ENCODE measurements around the gene PKP2. TPM values are rescaled to one million over a fixed set of nuclear protein-coding genes. Genes with fewer than 3 reads are reported as not detected.

PKP2 gene
- total and polyA plus RNA-seq, 2 of the 8 experiments (the other 6 are each of a cell fraction or from before 2014, with no cell fraction given): 9.6 to 44.8 TPM

DNA sequence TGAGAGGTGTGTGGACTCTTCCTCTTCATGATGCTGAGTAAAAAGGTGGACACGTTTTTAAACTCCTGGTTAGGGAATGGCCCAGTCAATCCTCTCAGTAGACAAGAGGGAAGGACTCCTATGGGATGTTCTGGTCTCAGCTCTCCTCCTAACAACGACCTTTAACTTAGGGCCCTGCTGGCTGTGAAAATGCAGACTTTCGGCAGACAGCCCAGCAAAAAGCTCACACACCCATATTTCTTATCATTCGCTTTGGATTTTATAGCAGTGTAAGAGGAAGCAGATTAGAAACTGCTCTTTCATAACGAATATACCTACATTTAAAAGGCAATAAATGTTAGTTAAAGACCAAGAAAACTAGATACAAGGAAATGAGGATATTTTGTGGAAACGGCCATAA, 122.9 kb downstream of the PKP2 start (continued):
- TF ChIP-seq, protein P1, sequence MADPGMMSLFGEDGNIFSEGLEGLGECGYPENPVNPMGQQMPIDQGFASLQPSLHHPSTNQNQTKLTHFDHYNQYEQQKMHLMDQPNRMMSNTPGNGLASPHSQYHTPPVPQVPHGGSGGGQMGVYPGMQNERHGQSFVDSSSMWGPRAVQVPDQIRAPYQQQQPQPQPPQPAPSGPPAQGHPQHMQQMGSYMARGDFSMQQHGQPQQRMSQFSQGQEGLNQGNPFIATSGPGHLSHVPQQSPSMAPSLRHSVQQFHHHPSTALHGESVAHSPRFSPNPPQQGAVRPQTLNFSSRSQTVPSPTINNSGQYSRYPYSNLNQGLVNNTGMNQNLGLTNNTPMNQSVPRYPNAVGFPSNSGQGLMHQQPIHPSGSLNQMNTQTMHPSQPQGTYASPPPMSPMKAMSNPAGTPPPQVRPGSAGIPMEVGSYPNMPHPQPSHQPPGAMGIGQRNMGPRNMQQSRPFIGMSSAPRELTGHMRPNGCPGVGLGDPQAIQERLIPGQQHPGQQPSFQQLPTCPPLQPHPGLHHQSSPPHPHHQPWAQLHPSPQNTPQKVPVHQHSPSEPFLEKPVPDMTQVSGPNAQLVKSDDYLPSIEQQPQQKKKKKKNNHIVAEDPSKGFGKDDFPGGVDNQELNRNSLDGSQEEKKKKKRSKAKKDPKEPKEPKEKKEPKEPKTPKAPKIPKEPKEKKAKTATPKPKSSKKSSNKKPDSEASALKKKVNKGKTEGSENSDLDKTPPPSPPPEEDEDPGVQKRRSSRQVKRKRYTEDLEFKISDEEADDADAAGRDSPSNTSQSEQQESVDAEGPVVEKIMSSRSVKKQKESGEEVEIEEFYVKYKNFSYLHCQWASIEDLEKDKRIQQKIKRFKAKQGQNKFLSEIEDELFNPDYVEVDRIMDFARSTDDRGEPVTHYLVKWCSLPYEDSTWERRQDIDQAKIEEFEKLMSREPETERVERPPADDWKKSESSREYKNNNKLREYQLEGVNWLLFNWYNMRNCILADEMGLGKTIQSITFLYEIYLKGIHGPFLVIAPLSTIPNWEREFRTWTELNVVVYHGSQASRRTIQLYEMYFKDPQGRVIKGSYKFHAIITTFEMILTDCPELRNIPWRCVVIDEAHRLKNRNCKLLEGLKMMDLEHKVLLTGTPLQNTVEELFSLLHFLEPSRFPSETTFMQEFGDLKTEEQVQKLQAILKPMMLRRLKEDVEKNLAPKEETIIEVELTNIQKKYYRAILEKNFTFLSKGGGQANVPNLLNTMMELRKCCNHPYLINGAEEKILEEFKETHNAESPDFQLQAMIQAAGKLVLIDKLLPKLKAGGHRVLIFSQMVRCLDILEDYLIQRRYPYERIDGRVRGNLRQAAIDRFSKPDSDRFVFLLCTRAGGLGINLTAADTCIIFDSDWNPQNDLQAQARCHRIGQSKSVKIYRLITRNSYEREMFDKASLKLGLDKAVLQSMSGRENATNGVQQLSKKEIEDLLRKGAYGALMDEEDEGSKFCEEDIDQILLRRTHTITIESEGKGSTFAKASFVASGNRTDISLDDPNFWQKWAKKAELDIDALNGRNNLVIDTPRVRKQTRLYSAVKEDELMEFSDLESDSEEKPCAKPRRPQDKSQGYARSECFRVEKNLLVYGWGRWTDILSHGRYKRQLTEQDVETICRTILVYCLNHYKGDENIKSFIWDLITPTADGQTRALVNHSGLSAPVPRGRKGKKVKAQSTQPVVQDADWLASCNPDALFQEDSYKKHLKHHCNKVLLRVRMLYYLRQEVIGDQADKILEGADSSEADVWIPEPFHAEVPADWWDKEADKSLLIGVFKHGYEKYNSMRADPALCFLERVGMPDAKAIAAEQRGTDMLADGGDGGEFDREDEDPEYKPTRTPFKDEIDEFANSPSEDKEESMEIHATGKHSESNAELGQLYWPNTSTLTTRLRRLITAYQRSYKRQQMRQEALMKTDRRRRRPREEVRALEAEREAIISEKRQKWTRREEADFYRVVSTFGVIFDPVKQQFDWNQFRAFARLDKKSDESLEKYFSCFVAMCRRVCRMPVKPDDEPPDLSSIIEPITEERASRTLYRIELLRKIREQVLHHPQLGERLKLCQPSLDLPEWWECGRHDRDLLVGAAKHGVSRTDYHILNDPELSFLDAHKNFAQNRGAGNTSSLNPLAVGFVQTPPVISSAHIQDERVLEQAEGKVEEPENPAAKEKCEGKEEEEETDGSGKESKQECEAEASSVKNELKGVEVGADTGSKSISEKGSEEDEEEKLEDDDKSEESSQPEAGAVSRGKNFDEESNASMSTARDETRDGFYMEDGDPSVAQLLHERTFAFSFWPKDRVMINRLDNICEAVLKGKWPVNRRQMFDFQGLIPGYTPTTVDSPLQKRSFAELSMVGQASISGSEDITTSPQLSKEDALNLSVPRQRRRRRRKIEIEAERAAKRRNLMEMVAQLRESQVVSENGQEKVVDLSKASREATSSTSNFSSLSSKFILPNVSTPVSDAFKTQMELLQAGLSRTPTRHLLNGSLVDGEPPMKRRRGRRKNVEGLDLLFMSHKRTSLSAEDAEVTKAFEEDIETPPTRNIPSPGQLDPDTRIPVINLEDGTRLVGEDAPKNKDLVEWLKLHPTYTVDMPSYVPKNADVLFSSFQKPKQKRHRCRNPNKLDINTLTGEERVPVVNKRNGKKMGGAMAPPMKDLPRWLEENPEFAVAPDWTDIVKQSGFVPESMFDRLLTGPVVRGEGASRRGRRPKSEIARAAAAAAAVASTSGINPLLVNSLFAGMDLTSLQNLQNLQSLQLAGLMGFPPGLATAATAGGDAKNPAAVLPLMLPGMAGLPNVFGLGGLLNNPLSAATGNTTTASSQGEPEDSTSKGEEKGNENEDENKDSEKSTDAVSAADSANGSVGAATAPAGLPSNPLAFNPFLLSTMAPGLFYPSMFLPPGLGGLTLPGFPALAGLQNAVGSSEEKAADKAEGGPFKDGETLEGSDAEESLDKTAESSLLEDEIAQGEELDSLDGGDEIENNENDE (IDR thresholded peaks at IDR 0.05; ENCODE audit: insufficient replicate concordance, low read length): no peak
- TF ChIP-seq TCF12 (IDR thresholded peaks at IDR 0.05; ENCODE audit: low read depth, low read length): no peak
- TF ChIP-seq, protein P2, sequence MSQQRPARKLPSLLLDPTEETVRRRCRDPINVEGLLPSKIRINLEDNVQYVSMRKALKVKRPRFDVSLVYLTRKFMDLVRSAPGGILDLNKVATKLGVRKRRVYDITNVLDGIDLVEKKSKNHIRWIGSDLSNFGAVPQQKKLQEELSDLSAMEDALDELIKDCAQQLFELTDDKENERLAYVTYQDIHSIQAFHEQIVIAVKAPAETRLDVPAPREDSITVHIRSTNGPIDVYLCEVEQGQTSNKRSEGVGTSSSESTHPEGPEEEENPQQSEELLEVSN (IDR thresholded peaks at IDR 0.05): no peak
- TF ChIP-seq, protein P3, sequence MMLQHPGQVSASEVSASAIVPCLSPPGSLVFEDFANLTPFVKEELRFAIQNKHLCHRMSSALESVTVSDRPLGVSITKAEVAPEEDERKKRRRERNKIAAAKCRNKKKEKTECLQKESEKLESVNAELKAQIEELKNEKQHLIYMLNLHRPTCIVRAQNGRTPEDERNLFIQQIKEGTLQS (IDR thresholded peaks at IDR 0.05; ENCODE audit: insufficient read depth, low read depth, low read length): no peak
